ENCODE measurements around the gene CHN1. TPM values are rescaled to one million over a fixed set of nuclear protein-coding genes. Genes with fewer than 3 reads are reported as not detected.

The CHN1 gene
- total RNA-seq, 1 donor from 2014 or later = 7.8 TPM

GRCh38 chr2:174771631-174772471 lies 233.3 kb downstream of the CHN1 start:
- Histone ChIP-seq H3K36me3 (no peaks in the 10 kb centered on the region), H3K4me1 (peaks cover 0 to 7% of the 10 kb centered on the region in 2 donors), H3K27me3 (no peaks in the 10 kb centered on the region), H3K4me3 (peak overlapping the region in 1 of 2 donors; percentile 36), H3K27ac (peak overlapping the region in 1 of 2 donors; percentile 12), H3K9me3 (no peaks in the 10 kb centered on the region)
- intact Hi-C loops (cut with DNase I) = loop anchor here (1.0 to 2.0 kb wide), 2 partner anchors 213 to 219 kb away; no protein-coding TSS in a partner anchor
- DNase-seq (ENCODE audit: low spot score in 2 of 2) = peak in 1 of 2 donors; percentile 80
- TF ChIP-seq CTCF (IDR thresholded peaks at IDR 0.05) = peak; percentile 71 to 87 (median 75)

DNA sequence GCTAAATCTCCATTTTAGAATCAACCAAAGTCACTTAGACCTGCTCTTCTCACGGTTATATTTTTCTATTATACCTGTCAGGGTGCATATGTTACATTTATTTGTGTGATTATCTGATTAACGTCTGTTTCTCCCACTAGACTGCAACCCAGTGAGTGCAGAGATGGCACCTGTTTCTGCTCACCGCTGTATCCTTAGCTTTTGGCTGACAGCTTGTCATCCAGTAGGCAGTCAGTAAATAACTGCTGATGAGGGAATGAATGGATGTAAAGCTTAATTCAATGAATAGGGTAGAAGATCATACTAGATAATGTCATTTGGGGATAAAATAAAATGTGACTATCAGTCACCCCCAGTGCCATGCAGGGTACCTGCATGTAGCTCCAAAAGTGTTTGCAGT lies 234.0 kb downstream of the CHN1 start:
- H3K4me3 ChIP-seq = no peak overlapping the region
- TF ChIP-seq CTCF (IDR thresholded peaks at IDR 0.05) = no peak

GRCh38 chr2:174768557-174768956 lies 236.6 kb downstream of the CHN1 start:
- peak in 1 of 2 donors; percentile 37 for DNase-seq (ENCODE audit: low spot score in 2 of 2)
- no peak overlapping the region for H3K27ac ChIP-seq
- H3K4me3 ChIP-seq = no peak overlapping the region
- H3K9me3 ChIP-seq = no peaks in the 10 kb centered on the region
- H3K4me1 ChIP-seq = peaks cover 0 to 7% of the 10 kb centered on the region in 2 donors
- no peak for TF ChIP-seq CTCF (IDR thresholded peaks at IDR 0.05)
- no peaks in the 10 kb centered on the region for H3K27me3 ChIP-seq
- H3K36me3 ChIP-seq = no peaks in the 10 kb centered on the region
- intact Hi-C loops (cut with DNase I) = loop anchor here (10.0 kb wide), 1 partner anchor 194 kb away; no protein-coding TSS in a partner anchor

More for the DNA sequence above, 234.0 kb downstream of the CHN1 start:
- DNase-seq (ENCODE audit: low spot score in 2 of 2) = no peak
- intact Hi-C loops (cut with DNase I) = loop anchor here (1.0 to 2.0 kb wide), 2 partner anchors 214 to 220 kb away; no protein-coding TSS in a partner anchor
- Histone ChIP-seq H3K36me3 (no peaks in the 10 kb centered on the region), H3K9me3 (no peaks in the 10 kb centered on the region), H3K27ac (no peak overlapping the region), H3K27me3 (no peaks in the 10 kb centered on the region), H3K4me1 (peaks cover 0 to 7% of the 10 kb centered on the region in 2 donors)

DNA sequence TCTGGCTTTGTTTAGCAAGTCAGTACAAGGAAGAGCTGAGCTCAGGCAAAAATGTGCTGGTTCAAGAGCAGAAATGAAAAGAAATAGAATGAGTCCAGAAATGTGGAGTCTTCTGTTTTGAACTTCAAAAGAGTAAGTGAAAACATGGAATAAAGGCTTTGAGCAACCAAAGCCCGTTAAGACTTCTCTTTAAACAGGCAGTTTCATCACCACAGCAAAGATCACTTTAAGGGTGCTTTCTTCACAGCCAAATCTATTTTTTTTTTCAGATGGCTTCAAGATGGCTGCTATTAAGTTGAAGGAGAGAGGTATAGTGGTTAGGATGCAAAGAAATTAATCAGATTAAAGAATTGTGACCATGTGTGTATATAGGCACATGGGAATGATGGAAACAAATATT lies 238.9 kb downstream of the CHN1 start:
- DNase-seq (ENCODE audit: low spot score in 2 of 2) = peak in 1 of 2 donors; percentile 0
- H3K4me3 ChIP-seq = no peak overlapping the region
- H3K27me3 ChIP-seq = no peaks in the 10 kb centered on the region
- TF ChIP-seq CTCF (IDR thresholded peaks at IDR 0.05) = no peak
- H3K36me3 ChIP-seq = no peaks in the 10 kb centered on the region
- intact Hi-C loops (cut with DNase I) = loop anchor here (10.0 kb wide), 1 partner anchor 191 kb away; no protein-coding TSS in a partner anchor
- H3K27ac ChIP-seq = no peak overlapping the region
- H3K4me1 ChIP-seq = no peaks in the 10 kb centered on the region
- no peaks in the 10 kb centered on the region for H3K9me3 ChIP-seq

GRCh38 chr2:174765576-174765975 lies 239.6 kb downstream of the CHN1 start:
- peak in 1 of 2 donors; percentile 34 for DNase-seq (ENCODE audit: low spot score in 2 of 2)
- no peaks in the 10 kb centered on the region for H3K4me1 ChIP-seq
- H3K4me3 ChIP-seq = no peak overlapping the region
- H3K9me3 ChIP-seq = no peaks in the 10 kb centered on the region
- intact Hi-C loops (cut with DNase I) = loop anchor here (10.0 kb wide), 1 partner anchor 191 kb away; no protein-coding TSS in a partner anchor
- no peak overlapping the region for H3K27ac ChIP-seq
- no peaks in the 10 kb centered on the region for H3K27me3 ChIP-seq
- no peak for TF ChIP-seq CTCF (IDR thresholded peaks at IDR 0.05)
- no peaks in the 10 kb centered on the region for H3K36me3 ChIP-seq

Measured in ascending aorta (tissue), 2 donors.